Aorta (tissue), 5 donors: ENCODE results near the gene TPP2. TPM values are rescaled to one million over a fixed set of nuclear protein-coding genes. Genes with fewer than 3 reads are reported as not detected.
A peak's percentile ranks its signal among the peaks of the same experiment; 100 is the strongest.

Source experiments
- ATAC-seq: fragments of 200-7000 bp; cut with Tn5 transposase; one replicate; pipeline ENCODE4 v1.9.1; 2022; ENCODE audit warnings: moderate library complexity; ENCODE audit not compliant: low FRiP score
- DNase-seq, 2 donors: peaks; one replicate each; pipeline ENCODE4 v3.0.0-alpha.2; 2020
- H3K27ac ChIP-seq, 2 donors: one replicate each; pipeline ENCODE4 v1.5.1; 2013; ENCODE audit warnings: low read length in 2 of 2, mild to moderate bottlenecking in 2 of 2, moderate library complexity in 2 of 2, control low read depth in 1 of 2, inconsistent platforms in 1 of 2, low read depth in 1 of 2
- H3K27me3 ChIP-seq, 2 donors: one replicate each; pipeline ENCODE4 v1.6.1; 2013; ENCODE audit warnings: control low read depth in 1 of 2, low read length in 1 of 2, mild to moderate bottlenecking in 1 of 2, moderate library complexity in 1 of 2; ENCODE audit not compliant: insufficient read depth in 2 of 2, control insufficient read depth in 1 of 2
- H3K36me3 ChIP-seq, 2 donors: one replicate each; pipeline ENCODE4 v1.6.1; 2013; ENCODE audit warnings: control low read depth in 1 of 2, low read length in 1 of 2, mild to moderate bottlenecking in 1 of 2; ENCODE audit not compliant: insufficient read depth in 2 of 2, control insufficient read depth in 1 of 2
- H3K4me1 ChIP-seq, 2 donors: one replicate each; pipeline ENCODE4 v1.6.1; 2013; ENCODE audit warnings: low read length in 2 of 2, control low read depth in 1 of 2, mild to moderate bottlenecking in 1 of 2, moderate library complexity in 1 of 2; ENCODE audit not compliant: insufficient read depth in 2 of 2, control insufficient read depth in 1 of 2
- H3K4me3 ChIP-seq, 2 donors: one replicate each; pipeline ENCODE4 v1.5.1; 2013; ENCODE audit warnings: low read length in 2 of 2, control low read depth in 1 of 2, mild to moderate bottlenecking in 1 of 2
- H3K9me3 ChIP-seq: one replicate; pipeline ENCODE4 v1.6.1; 2013; ENCODE audit warnings: mild to moderate bottlenecking, low read length; ENCODE audit not compliant: control insufficient read depth
- WGBS, 2 donors: extraction: QIAGEN DNeasy Blood & Tissue Kit; methylation state at CpG; one replicate each; pipeline ENCODE4 v1.1.7; 2013; 5-methylcytosine and 5-hydroxymethylcytosine counted together
- intact Hi-C, 2 donors: fragments of 100-400 bp; cut with DNase I; formaldehyde crosslinking; loops; one replicate each; pipeline versions ENCODE4 v1.14.2 to v1.15.0; 2022
- polyA plus RNA-seq, 2 donors: library from polyadenylated mRNA; stranded (reverse); fragments of 200-250 nt; gene quantifications; one replicate each; pipeline ENCODE4 v1.2.3, GENCODE V29; 2013
- total RNA-seq, 2 donors: library from RNA; stranded (reverse); fragmentation: NEBNext Ultra II Directional; extraction: Animal tissue kit (Norgen Biotek cat#: 25700); gene quantifications; one replicate each; pipeline ENCODE4 v1.2.1, GENCODE V29; 2021
- donor health status: healthy with polysubstance abuse.
- donor health status: Bipolar disorder and iron deficiency.
- donor health status: DM: no; HTN: no; CAD: no.
- donor health status: DM: no; HTN: no; CAD: no.
- donor health status: DM: yes; HTN: yes; CAD: no.

The TPP2 gene
- total and polyA plus RNA-seq, 4 donors: 14.1 to 44.9 (median 26.2) TPM

GRCh38 chr13:102631198-102631597 is 34.4 kb downstream of the TPP2 start:
- intact Hi-C loops: no loop called here
- Histone ChIP-seq H3K27ac (no peak overlapping the region), H3K4me1 (no peaks in the 10 kb centered on the region), H3K9me3 (no peaks in the 10 kb centered on the region), H3K4me3 (no peak overlapping the region), H3K27me3 (no peaks in the 10 kb centered on the region), H3K36me3 (peaks cover 0 to 14% of the 10 kb centered on the region in 2 donors)
- WGBS, 2 donors: 92 to 97% methylated on average over 2 of the region's 2 CpGs
- no peak for ATAC-seq
- DNase-seq: no peak

GRCh38 chr13:102638741-102639140 is 42.0 kb downstream of the TPP2 start:
- DNase-seq: no peak
- Histone ChIP-seq H3K36me3 (peaks cover 3 to 19% of the 10 kb centered on the region in 2 donors), H3K9me3 (no peaks in the 10 kb centered on the region), H3K27me3 (no peaks in the 10 kb centered on the region), H3K27ac (no peak overlapping the region), H3K4me1 (no peaks in the 10 kb centered on the region), H3K4me3 (no peak overlapping the region)
- WGBS, 2 donors: 89 to 91% methylated on average over 3 of the region's 3 CpGs
- intact Hi-C loops: no loop called here
- no peak for ATAC-seq

- WGBS, 2 donors: 45 to 68% methylated on average over 4 of the region's 4 CpGs
- DNase-seq: no peak
- Histone ChIP-seq H3K27me3 (no peaks in the 10 kb centered on the region), H3K9me3 (no peaks in the 10 kb centered on the region), H3K27ac (no peak overlapping the region), H3K36me3 (peaks cover 3 to 7% of the 10 kb centered on the region in 2 donors), H3K4me3 (no peak overlapping the region), H3K4me1 (no peaks in the 10 kb centered on the region)
- no peak for ATAC-seq
- intact Hi-C loops: no loop called here
These were observed 45.2 kb downstream of the TPP2 start for GRCh38 chr13:102642029-102642428.

- no peaks in the 10 kb centered on the region for H3K9me3 ChIP-seq
- WGBS, 2 donors: 8 to 11% methylated on average over 6 of the region's 6 CpGs
- ATAC-seq (no peak), DNase-seq (peak in 1 of 2 donors; percentile 82)
- no peaks in the 10 kb centered on the region for H3K4me1 ChIP-seq
- no peak overlapping the region for H3K27ac ChIP-seq
- no peak overlapping the region for H3K4me3 ChIP-seq
- H3K36me3 ChIP-seq: peaks cover 3 to 7% of the 10 kb centered on the region in 2 donors
- intact Hi-C loops: no loop called here
- no peaks in the 10 kb centered on the region for H3K27me3 ChIP-seq
These were observed 45.7 kb downstream of the TPP2 start for GRCh38 chr13:102642475-102642874.

GRCh38 chr13:102643656-102644055 is 46.9 kb downstream of the TPP2 start:
- no peak for ATAC-seq
- H3K27me3 ChIP-seq: no peaks in the 10 kb centered on the region
- peaks cover 3 to 5% of the 10 kb centered on the region in 2 donors for H3K36me3 ChIP-seq
- no peak overlapping the region for H3K27ac ChIP-seq
- H3K4me3 ChIP-seq: no peak overlapping the region
- intact Hi-C loops: no loop called here
- H3K9me3 ChIP-seq: no peaks in the 10 kb centered on the region
- 95 to 96% methylated on average over 1 of the region's 1 CpG for WGBS, 2 donors
- no peak for DNase-seq
- no peaks in the 10 kb centered on the region for H3K4me1 ChIP-seq

- no peak for DNase-seq
- H3K9me3 ChIP-seq: no peaks in the 10 kb centered on the region
- no peak overlapping the region for H3K4me3 ChIP-seq
- H3K27me3 ChIP-seq: no peaks in the 10 kb centered on the region
- no peaks in the 10 kb centered on the region for H3K36me3 ChIP-seq
- no peak for ATAC-seq
- WGBS, 2 donors: 50 to 62% methylated on average over 1 of the region's 1 CpG
- no peaks in the 10 kb centered on the region for H3K4me1 ChIP-seq
- H3K27ac ChIP-seq: no peak overlapping the region
- intact Hi-C loops: no loop called here
These were observed 48.9 kb downstream of the TPP2 start for GRCh38 chr13:102645701-102646100.

- H3K4me3 ChIP-seq: no peak overlapping the region
- no peak overlapping the region for H3K27ac ChIP-seq
- H3K27me3 ChIP-seq: no peaks in the 10 kb centered on the region
- no peaks in the 10 kb centered on the region for H3K4me1 ChIP-seq
- intact Hi-C loops: no loop called here
- no peaks in the 10 kb centered on the region for H3K36me3 ChIP-seq
- WGBS, 2 donors: 74 to 87% methylated on average over 3 of the region's 3 CpGs
- H3K9me3 ChIP-seq: no peaks in the 10 kb centered on the region
- no peak for DNase-seq
- no peak for ATAC-seq
These were observed 51.3 kb downstream of the TPP2 start for GRCh38 chr13:102648046-102648445.

- Histone ChIP-seq H3K4me3 (no peak overlapping the region), H3K36me3 (peaks cover 0 to 4% of the 10 kb centered on the region in 2 donors), H3K27me3 (no peaks in the 10 kb centered on the region), H3K27ac (no peak overlapping the region), H3K4me1 (no peaks in the 10 kb centered on the region), H3K9me3 (no peaks in the 10 kb centered on the region)
- DNase-seq: no peak
- intact Hi-C loops: loop anchor here in 1 of 2 donors (5.0 kb wide), 1 partner anchor 53 kb away; the partner anchor contains the start of gene TPP2
- 92 to 95% methylated on average over 3 of the region's 3 CpGs for WGBS, 2 donors
- ATAC-seq: no peak
These were observed 53.7 kb downstream of the TPP2 start for GRCh38 chr13:102650444-102650843.

- no peak overlapping the region for H3K27ac ChIP-seq
- intact Hi-C loops: loop anchor here in 1 of 2 donors (5.0 kb wide), 1 partner anchor 54 kb away; the partner anchor contains the start of gene TPP2
These were observed 54.6 kb downstream of the TPP2 start for GRCh38 chr13:102651392-102651791.

More at GRCh38 chr13:102651392-102651791, 54.6 kb downstream of the TPP2 start:
- Histone ChIP-seq H3K4me3 (no peak overlapping the region), H3K4me1 (no peaks in the 10 kb centered on the region), H3K9me3 (no peaks in the 10 kb centered on the region), H3K36me3 (peaks cover 0 to 6% of the 10 kb centered on the region in 2 donors), H3K27me3 (no peaks in the 10 kb centered on the region)
- DNase-seq (no peak), ATAC-seq (no peak)
